D721Med (cell line): ENCODE results near the gene DNM2.

ENCODE experiments used
- DNase-seq: peaks from one replicate; pipeline ENCODE4 v3.0.0; 2011; ENCODE audit warnings: low spot score; ENCODE audit not compliant: insufficient read length
- FAIRE-seq: peaks from 2 replicates; lab custom pipeline; 2011; peaks lifted over from hg19 to GRCh38; lab: Jason Lieb, UNC
- TF ChIP-seq, protein P1 (sequence below): IDR thresholded peaks from 2 replicates; pipeline ENCODE4 v1.5.1; 2012; ENCODE audit warnings: mild to moderate bottlenecking, control low read depth; ENCODE audit not compliant: insufficient read depth; ENCODE audit errors: missing control alignments

The DNM2 gene

DNA sequence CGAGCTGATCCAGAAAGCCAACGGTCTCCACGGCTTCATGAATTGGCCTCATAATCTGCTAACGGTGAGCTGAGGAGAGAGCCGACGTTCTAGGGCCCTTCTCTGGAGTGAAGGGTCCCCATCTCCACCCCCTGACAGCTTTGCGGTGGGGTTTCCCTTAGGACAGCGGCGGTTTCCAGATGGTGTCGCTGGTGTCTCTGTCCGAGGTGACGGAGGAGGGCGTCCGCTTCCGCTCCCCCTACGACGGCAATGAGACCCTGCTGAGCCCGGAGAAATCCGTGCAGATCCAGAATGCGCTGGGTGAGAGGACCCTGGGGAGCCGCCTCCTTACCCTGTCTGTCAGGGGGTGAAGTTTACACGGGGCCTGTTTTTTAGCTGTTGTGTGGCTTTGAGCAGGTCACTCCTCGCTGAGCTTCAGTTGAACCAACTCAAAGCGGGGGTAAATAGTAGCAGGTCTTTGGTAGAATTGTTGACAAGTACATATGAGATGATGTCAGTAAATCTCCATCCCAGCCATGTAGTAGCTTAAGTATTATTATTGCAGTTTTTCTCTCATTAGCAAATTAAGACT is 15.8 kb upstream of the DNM2 start:
- DNase-seq (peak; percentile 65), FAIRE-seq (no peak)
- TF ChIP-seq, protein P1, sequence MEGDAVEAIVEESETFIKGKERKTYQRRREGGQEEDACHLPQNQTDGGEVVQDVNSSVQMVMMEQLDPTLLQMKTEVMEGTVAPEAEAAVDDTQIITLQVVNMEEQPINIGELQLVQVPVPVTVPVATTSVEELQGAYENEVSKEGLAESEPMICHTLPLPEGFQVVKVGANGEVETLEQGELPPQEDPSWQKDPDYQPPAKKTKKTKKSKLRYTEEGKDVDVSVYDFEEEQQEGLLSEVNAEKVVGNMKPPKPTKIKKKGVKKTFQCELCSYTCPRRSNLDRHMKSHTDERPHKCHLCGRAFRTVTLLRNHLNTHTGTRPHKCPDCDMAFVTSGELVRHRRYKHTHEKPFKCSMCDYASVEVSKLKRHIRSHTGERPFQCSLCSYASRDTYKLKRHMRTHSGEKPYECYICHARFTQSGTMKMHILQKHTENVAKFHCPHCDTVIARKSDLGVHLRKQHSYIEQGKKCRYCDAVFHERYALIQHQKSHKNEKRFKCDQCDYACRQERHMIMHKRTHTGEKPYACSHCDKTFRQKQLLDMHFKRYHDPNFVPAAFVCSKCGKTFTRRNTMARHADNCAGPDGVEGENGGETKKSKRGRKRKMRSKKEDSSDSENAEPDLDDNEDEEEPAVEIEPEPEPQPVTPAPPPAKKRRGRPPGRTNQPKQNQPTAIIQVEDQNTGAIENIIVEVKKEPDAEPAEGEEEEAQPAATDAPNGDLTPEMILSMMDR = peak; percentile 31

DNA sequence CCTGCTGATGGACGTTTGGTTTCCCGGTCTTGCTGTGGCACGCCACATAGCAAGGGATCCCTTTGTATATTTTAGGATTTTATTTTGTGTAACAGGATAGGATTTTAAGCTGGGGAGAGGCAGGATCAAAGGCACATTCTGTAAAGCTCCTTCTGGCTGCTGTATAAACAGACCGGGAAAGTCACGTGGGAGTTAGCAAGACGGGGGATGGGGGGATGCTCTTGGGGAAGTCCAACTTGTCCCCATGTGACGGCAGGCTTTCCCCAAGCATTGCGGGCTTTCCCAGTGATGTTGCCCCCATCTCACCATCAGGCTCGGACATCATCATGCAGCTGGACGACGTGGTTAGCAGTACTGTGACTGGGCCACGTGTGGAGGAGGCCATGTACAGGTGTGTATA is 10.9 kb upstream of the DNM2 start:
- no peak for FAIRE-seq
- TF ChIP-seq, protein P1 = no peak
- no peak for DNase-seq

DNA sequence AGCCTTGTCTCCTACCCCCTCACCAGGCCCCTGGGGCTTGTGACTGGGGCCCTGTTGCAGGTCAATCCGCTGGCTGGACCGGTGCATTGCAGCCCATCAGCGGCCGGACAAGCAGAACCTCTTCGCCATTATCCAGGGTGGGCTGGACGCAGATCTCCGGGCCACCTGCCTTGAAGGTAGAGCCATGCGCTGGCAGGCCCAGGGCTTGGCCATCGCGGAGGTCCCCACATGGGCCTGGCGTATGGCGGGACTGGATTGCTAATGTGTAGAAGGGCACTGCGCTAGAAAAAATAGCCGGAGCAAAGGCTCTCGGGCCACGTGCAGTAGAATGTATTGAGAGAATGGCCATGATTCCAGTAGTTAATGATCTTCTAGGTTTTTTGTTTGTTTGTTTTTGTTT is 10.4 kb upstream of the DNM2 start:
- TF ChIP-seq, protein P1 = no peak
- no peak for FAIRE-seq
- DNase-seq = no peak

DNA sequence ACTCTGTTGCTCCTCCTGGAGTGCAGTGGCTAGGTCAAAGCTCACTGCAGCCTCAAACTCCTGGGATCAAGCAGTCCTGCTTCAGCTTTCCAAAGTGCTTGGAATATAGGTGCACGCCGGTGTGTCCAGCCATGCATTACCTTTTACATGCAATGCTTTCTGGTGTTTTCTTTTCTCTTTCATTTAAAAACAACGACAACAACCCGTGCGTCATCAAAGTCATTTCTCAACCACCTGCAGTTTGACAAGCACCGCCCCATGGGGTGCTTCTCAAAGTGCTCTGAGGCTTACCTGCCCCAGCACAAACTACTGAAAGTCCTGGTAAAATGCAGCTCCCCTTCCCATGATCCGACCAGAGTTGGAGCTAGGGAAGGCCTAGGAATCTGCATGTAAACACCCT is 9.6 kb upstream of the DNM2 start:
- DNase-seq (no peak), FAIRE-seq (no peak)
- TF ChIP-seq, protein P1 = no peak

- DNase-seq (no peak), FAIRE-seq (no peak)
- TF ChIP-seq, protein P1 = no peak
Observed at GRCh38 chr19:10712045-10712444, 5.8 kb upstream of the DNM2 start.

- TF ChIP-seq, protein P1 = no peak
- FAIRE-seq (no peak), DNase-seq (no peak)
Observed at GRCh38 chr19:10712754-10713153, 5.1 kb upstream of the DNM2 start.

DNA sequence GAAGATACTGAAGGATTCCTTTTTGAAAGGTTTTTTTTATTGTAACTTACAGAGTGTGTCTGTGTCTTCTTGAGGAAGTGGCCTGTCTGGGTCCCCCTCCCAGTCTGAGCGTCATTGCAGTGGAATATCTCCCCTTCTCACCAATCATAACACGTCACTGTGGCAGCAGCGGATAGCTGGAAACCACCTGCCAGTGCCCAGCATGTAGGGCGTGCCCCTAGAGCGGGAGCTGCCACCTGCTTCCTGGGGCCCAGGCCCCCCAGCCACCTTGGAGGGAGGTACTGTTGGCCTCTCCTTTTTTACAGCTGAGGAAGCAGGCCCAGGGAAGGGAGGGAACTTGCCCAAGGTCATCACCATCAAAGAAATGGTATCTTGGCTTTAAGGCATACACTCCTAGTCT is 4.6 kb upstream of the DNM2 start:
- no peak for FAIRE-seq
- TF ChIP-seq, protein P1 = no peak
- no peak for DNase-seq
